ENCODE results near the gene STK39. TPM values are rescaled to one million over a fixed set of nuclear protein-coding genes. Genes with fewer than 3 reads are reported as not detected.

STK39 gene
- total and polyA plus RNA-seq, 9 of the 15 experiments (the other 6 are each of a cell fraction or from before 2014, with no cell fraction given) = 0.19 to 0.76 (median 0.51) TPM

GRCh38 chr2:168210895-168211570 is 36.4 kb downstream of the STK39 start:
- Histone ChIP-seq H3K4me2 (ENCODE audit: insufficient read depth, low read length) (no peak overlapping the region), H3K4me3 (no peak overlapping the region), H3K36me3 (ENCODE audit: control insufficient read depth, insufficient read depth, low read length) (no peaks in the 10 kb centered on the region), H3K4me1 (replicated peaks in 1 of 2; ENCODE audit: control insufficient read depth in 2 of 2, insufficient read depth in 2 of 2, low read length in 2 of 2) (no peaks in the 10 kb centered on the region; a peak in 1 of 5 replicates), H3K9ac (ENCODE audit: insufficient read depth in 1 of 2, low read depth in 2 of 2, low read length in 2 of 2) (no peak overlapping the region), H3K9me1 (ENCODE audit: control insufficient read depth, insufficient read depth, low read length) (no peaks in the 10 kb centered on the region), H4K20me1 (replicated peaks; ENCODE audit: control insufficient read depth, insufficient read depth, low read length) (no peaks in the 10 kb centered on the region), H3K9me3 (replicated peaks; ENCODE audit: control insufficient read depth, insufficient read depth, low read depth, low read length) (no peaks in the 10 kb centered on the region), H2AFZ (ENCODE audit: low read depth, low read length) (no peak overlapping the region), H3K27ac (ENCODE audit: extremely low read depth, low read depth, low read length) (no peak overlapping the region), H3K79me2 (ENCODE audit: control insufficient read depth, insufficient read depth, low read length) (no peaks in the 10 kb centered on the region), H3K27me3 (ENCODE audit: control insufficient read depth in 2 of 2, insufficient read depth in 2 of 2, low read length in 2 of 2) (peaks cover 0 to 4% of the 10 kb centered on the region in 2 experiments; a peak in 1 of 5 replicates)
- in situ Hi-C loops (cut with MboI) = no loop called here
- FAIRE-seq = no peak
- no peak for ATAC-seq
- WGBS (ENCODE audit: insufficient coverage, low coverage, missing lambda C conversion rate) = 10% methylated on average over 3 of the region's 3 CpGs
- CTCF ChIA-PET (ENCODE audit: low intra/inter-chr PET ratio) = no interaction called here
- intact Hi-C loops (cut with micrococcal nuclease) = no loop called here
- BruUV-seq (replicated peaks) = no TSS peak
- POLR2A ChIA-PET = no interaction called here
- no peak for DNase-seq (ENCODE audit: extremely low read depth in 1 of 4, low spot score in 3 of 4)
- TF ChIP-seq TFE3 (CRISPR knock-in tag; IDR thresholded peaks at IDR 0.05) = no peak
- TF ChIP-seq FOSL1 (tag; conservative IDR thresholded peaks at IDR 0.05) = 0 out of 2 replicates have a peak, but pooled peaks have one; percentile 23
- TF ChIP-seq ZNF146 (CRISPR knock-in tag; IDR thresholded peaks at IDR 0.05; ENCODE audit: unreplicated experiment) = no peak
- peak; percentile 75 for TF ChIP-seq CEBPB (tag; IDR thresholded peaks at IDR 0.05)
- TF ChIP-seq KLF16 (IDR thresholded peaks at IDR 0.05) = no peak
- TF ChIP-seq ETV6 (IDR thresholded peaks at IDR 0.05; ENCODE audit: borderline replicate concordance in 1 of 2, low read depth in 2 of 2, low read length in 1 of 2) = no peak
- no peak for TF ChIP-seq ETV6 (CRISPR knock-in tag; IDR thresholded peaks at IDR 0.05; ENCODE audit: borderline replicate concordance)
- no peak for TF ChIP-seq MAFF (IDR thresholded peaks at IDR 0.05; ENCODE audit: low read length)
- TF ChIP-seq ZNF395 (CRISPR knock-in tag; IDR thresholded peaks at IDR 0.05) = no peak
- TF ChIP-seq PRPF4 (IDR thresholded peaks at IDR 0.05; ENCODE audit: insufficient read depth, low read depth, low read length, poor library complexity, severe bottlenecking) = no peak
- no peak for TF ChIP-seq E4F1 (CRISPR knock-in tag; IDR thresholded peaks at IDR 0.05; ENCODE audit: borderline replicate concordance)
- no peak for TF ChIP-seq TSHZ1 (CRISPR knock-in tag; IDR thresholded peaks at IDR 0.05)

Measured in K562 (cell line).